UCSD-AML1 (cell line): ENCODE results near the gene CLEC2D.
A peak's percentile ranks its signal among the peaks of the same experiment; 100 is the strongest.
"Not testable (repeated sequence)": the region's sequence is repeated elsewhere in the genome, so short reads cannot be mapped to it uniquely, and the experiment has no call there.

Experiments used
- DNase-seq: peaks from one replicate; lab custom pipeline; 2025; ENCODE audit not compliant: unreplicated experiment; lab: John Stamatoyannopoulos, UW

The CLEC2D gene

GRCh38 chr12:9699269-9699897 lies 29.9 kb downstream of the CLEC2D start:
- no peak for DNase-seq

GRCh38 chr12:9699898-9700605 lies 30.5 kb downstream of the CLEC2D start:
- no peak for DNase-seq

GRCh38 chr12:9700606-9700956 lies 31.1 kb downstream of the CLEC2D start:
- no peak for DNase-seq

- no peak for DNase-seq
These were observed 32.1 kb downstream of the CLEC2D start for GRCh38 chr12:9701380-9702154.

- peak; percentile 30 for DNase-seq
These were observed 32.7 kb downstream of the CLEC2D start for GRCh38 chr12:9702255-9702654.

- DNase-seq, result not testable (repeated sequence)
These were observed 35.0 kb downstream of the CLEC2D start for GRCh38 chr12:9704561-9704960.

- DNase-seq, result no peak
These were observed 36.7 kb downstream of the CLEC2D start for GRCh38 chr12:9706086-9706685.

- no peak for DNase-seq
These were observed 37.8 kb downstream of the CLEC2D start for GRCh38 chr12:9707356-9707755.

- no peak for DNase-seq
These were observed 38.6 kb downstream of the CLEC2D start for GRCh38 chr12:9707864-9708808.

GRCh38 chr12:9708853-9709252 lies 39.3 kb downstream of the CLEC2D start:
- no peak for DNase-seq

- no peak for DNase-seq
These were observed 41.3 kb downstream of the CLEC2D start for GRCh38 chr12:9710584-9711375.

GRCh38 chr12:9711664-9712063 lies 42.2 kb downstream of the CLEC2D start:
- DNase-seq, result no peak

- not testable (repeated sequence) for DNase-seq
These were observed 43.6 kb downstream of the CLEC2D start for GRCh38 chr12:9713032-9713558.

GRCh38 chr12:9717070-9717925 lies 47.8 kb downstream of the CLEC2D start:
- DNase-seq, result no peak

- no peak for DNase-seq
These were observed 49.5 kb downstream of the CLEC2D start for GRCh38 chr12:9718968-9719367.

GRCh38 chr12:9719790-9720189 lies 50.3 kb downstream of the CLEC2D start:
- DNase-seq, result no peak

- no peak for DNase-seq
These were observed 52.0 kb downstream of the CLEC2D start for GRCh38 chr12:9721394-9722092.

- DNase-seq, result no peak
These were observed 54.5 kb downstream of the CLEC2D start for GRCh38 chr12:9724023-9724422.
